Glutamatergic neuron (in vitro differentiated cells): ENCODE results near the gene SWAP70. TPM values are rescaled to one million over a fixed set of nuclear protein-coding genes. Genes with fewer than 3 reads are reported as not detected.

Experiments used
- DNase-seq: peaks from one replicate; pipeline ENCODE4 v3.0.0; 2022
- H3K27ac Mint-ChIP-seq: one replicate; pipeline ENCODE4 v1.8.0; 2020; ENCODE audit warnings: mild to moderate bottlenecking, mixed read lengths, inconsistent platforms; ENCODE audit not compliant: unreplicated experiment
- H3K27me3 Mint-ChIP-seq: one replicate; pipeline ENCODE4 v1.8.0; 2020; ENCODE audit warnings: mild to moderate bottlenecking, moderate library complexity, mixed read lengths, inconsistent platforms; ENCODE audit not compliant: unreplicated experiment
- H3K36me3 Mint-ChIP-seq: one replicate; pipeline ENCODE4 v1.8.0; 2020; ENCODE audit warnings: mild to moderate bottlenecking, mixed read lengths, inconsistent platforms; ENCODE audit not compliant: unreplicated experiment
- H3K4me1 Mint-ChIP-seq: one replicate; pipeline ENCODE4 v1.8.0; 2020; ENCODE audit warnings: mild to moderate bottlenecking, low read depth, mixed read lengths, inconsistent platforms; ENCODE audit not compliant: unreplicated experiment
- H3K4me3 Mint-ChIP-seq: one replicate; pipeline ENCODE4 v1.8.0; 2020; ENCODE audit warnings: mild to moderate bottlenecking, mixed read lengths, inconsistent platforms; ENCODE audit not compliant: unreplicated experiment
- H3K9me3 Mint-ChIP-seq: one replicate; pipeline ENCODE4 v1.8.0; 2020; ENCODE audit warnings: mild to moderate bottlenecking, moderate library complexity, mixed read lengths, inconsistent platforms; ENCODE audit not compliant: unreplicated experiment
- total RNA-seq: library from RNA; stranded (reverse); fragmentation: NEBNext Ultra II Directional; extraction: Animal tissue kit (Norgen Biotek cat#: 25700); gene quantifications from one replicate; pipeline ENCODE4 v1.2.1, GENCODE V29; 2021; ENCODE audit not compliant: unreplicated experiment
- TF ChIP-seq, protein P1 (sequence below): fragments of 200-600 bp; sonication (generic); IDR thresholded peaks from one replicate; pipeline ENCODE4 v1.5.0; 2021; ENCODE audit not compliant: partially characterized antibody, unreplicated experiment

Gene SWAP70
- total RNA-seq, 1 donor from 2014 or later: 8.7 TPM

DNA sequence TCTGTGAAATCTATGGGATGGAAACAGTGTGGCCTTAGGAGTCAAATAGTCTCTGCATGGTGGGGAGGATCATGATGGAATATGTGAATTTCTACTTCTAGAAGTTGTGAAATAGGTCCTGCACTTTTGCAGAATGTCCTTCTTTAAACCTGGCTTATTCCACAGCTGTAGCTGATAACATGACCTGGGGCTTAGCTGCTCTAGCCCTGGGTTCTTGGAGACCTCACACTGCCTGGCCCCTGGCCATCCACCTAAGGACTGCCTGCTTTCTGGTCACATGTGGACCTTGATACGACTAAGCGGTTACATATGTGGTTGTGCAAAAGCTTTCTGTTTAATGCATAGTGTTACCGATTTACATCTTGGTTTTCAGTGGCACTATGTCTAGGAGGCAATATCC is 88.2 kb downstream of the SWAP70 start:
- Mint-ChIP-seq H3K9me3 (no peaks in the 10 kb centered on the region), H3K36me3 (no peaks in the 10 kb centered on the region), H3K27ac (no peak overlapping the region), H3K4me3 (no peak overlapping the region), H3K4me1 (no peaks in the 10 kb centered on the region), H3K27me3 (peaks cover 2% of the 10 kb centered on the region)
- TF ChIP-seq, protein P1, sequence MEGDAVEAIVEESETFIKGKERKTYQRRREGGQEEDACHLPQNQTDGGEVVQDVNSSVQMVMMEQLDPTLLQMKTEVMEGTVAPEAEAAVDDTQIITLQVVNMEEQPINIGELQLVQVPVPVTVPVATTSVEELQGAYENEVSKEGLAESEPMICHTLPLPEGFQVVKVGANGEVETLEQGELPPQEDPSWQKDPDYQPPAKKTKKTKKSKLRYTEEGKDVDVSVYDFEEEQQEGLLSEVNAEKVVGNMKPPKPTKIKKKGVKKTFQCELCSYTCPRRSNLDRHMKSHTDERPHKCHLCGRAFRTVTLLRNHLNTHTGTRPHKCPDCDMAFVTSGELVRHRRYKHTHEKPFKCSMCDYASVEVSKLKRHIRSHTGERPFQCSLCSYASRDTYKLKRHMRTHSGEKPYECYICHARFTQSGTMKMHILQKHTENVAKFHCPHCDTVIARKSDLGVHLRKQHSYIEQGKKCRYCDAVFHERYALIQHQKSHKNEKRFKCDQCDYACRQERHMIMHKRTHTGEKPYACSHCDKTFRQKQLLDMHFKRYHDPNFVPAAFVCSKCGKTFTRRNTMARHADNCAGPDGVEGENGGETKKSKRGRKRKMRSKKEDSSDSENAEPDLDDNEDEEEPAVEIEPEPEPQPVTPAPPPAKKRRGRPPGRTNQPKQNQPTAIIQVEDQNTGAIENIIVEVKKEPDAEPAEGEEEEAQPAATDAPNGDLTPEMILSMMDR: no peak
- DNase-seq: no peak

DNA sequence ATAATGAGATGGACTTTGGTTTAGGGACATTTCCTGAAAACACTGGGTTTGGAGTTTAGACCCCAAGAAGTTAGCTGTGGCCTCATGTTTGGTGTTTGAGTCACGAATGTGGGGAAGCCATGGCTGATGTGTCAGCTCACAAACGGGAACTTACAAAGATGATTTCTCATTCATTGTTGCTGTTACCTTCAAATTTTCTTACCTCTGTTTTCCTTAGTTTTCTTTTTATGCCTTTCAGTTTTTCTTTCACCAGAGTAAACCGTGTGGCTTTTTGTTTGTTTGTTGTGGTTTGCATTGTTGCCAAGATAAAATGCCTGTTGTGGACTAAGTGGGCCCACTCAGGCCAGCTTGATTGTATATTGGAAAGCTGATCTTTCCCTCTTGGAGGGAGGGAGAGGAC is 89.1 kb downstream of the SWAP70 start:
- Mint-ChIP-seq H3K4me3 (no peak overlapping the region), H3K4me1 (no peaks in the 10 kb centered on the region), H3K27ac (no peak overlapping the region), H3K27me3 (peaks cover 2% of the 10 kb centered on the region), H3K9me3 (no peaks in the 10 kb centered on the region), H3K36me3 (no peaks in the 10 kb centered on the region)
- TF ChIP-seq, protein P1: no peak
- no peak for DNase-seq

DNA sequence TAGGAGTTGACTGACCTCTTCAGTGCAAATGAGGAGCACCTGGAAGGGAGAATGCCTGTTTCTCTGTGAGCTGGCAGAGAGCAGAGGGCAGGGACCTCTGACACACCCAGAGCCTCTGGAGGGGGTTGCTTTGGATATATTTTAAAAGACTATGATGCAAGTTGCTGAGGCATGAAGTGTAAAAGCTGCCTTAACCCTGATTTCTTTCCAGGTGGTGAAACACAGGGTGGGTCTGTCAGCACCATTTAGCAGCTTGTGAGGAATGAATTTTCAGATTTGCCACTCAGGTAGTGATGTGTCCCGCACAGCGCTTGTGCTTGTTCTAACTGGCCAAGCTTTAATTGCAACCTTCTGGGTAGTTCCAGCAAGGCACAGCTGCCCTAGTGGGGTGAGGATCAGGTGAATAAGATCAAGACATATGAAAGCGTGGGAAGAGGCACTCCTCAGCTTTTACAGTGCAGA is 90.2 kb downstream of the SWAP70 start:
- Mint-ChIP-seq H3K27ac (no peak overlapping the region), H3K4me3 (no peak overlapping the region), H3K27me3 (peaks cover 2% of the 10 kb centered on the region), H3K4me1 (peaks cover 1% of the 10 kb centered on the region), H3K9me3 (no peaks in the 10 kb centered on the region), H3K36me3 (no peaks in the 10 kb centered on the region)
- DNase-seq: no peak
- TF ChIP-seq, protein P1: no peak

DNA sequence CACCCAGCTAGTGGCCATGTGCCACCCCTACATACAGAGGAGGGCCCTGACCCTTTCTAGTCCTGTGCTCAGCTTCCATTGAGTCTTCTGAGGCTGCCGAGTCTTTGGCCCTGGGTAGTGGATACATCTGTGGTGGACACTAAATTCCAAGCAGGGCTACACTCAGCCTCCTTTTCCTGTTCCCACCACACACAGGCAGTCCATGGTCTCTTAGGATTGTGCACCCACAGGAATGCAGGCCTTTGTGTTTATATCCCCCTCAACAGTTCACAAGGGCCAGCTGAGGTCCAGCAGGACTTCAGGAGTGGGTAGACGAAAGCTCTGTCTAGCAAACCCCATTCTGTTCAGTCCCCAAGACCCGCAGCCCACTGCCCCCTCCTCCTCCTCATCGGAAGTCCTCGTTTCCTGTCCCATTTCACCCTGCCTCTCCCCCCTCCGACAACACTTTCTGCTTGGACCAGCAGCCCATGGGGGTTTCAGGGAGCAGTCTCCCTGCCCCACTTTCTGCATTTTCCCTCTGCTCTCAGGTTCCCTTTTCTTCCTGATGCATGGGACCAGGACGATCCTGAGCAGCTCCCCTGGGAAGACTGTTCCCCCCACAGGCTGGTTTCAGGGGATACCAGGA is 91.8 kb downstream of the SWAP70 start:
- no peak overlapping the region for H3K4me3 Mint-ChIP-seq
- no peaks in the 10 kb centered on the region for H3K36me3 Mint-ChIP-seq

DNA sequence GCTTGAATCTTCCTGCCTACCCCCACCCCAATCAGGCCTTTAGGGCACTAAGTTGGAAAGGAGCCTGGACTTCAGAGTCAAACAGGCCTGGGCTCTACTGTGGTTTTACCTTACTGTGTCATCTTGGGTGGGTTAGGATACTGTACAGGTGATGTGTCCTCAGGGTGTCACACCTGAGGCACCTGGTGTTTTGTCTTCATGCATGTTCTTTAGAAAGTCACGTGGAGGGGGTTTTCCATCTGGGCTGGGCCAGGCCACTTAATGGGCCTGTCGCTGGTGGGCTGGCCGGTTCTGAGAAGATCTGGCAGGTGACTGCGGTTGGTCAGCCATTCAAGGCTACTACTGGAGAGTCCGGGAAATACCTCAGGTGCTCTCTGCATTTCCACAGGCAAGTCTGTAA is 92.6 kb downstream of the SWAP70 start:
- no peaks in the 10 kb centered on the region for H3K9me3 Mint-ChIP-seq
- DNase-seq: no peak
- no peak overlapping the region for H3K4me3 Mint-ChIP-seq
- H3K4me1 Mint-ChIP-seq: peaks cover 8% of the 10 kb centered on the region
- H3K36me3 Mint-ChIP-seq: no peaks in the 10 kb centered on the region
- H3K27me3 Mint-ChIP-seq: peaks cover 2% of the 10 kb centered on the region
- TF ChIP-seq, protein P1: no peak
- no peak overlapping the region for H3K27ac Mint-ChIP-seq

More for the DNA sequence above, 91.8 kb downstream of the SWAP70 start:
- peaks cover 2% of the 10 kb centered on the region for H3K27me3 Mint-ChIP-seq
- H3K4me1 Mint-ChIP-seq: peaks cover 8% of the 10 kb centered on the region
- no peak for DNase-seq
- no peak overlapping the region for H3K27ac Mint-ChIP-seq
- no peaks in the 10 kb centered on the region for H3K9me3 Mint-ChIP-seq
- TF ChIP-seq, protein P1: no peak
